GM18868 (cell line): Measurements from ENCODE around the gene PDZRN3.

Source experiments
- ATAC-seq: cut with Tn5 transposase; IDR thresholded peaks from one replicate; pipeline ENCODE4 v1.9.1; 2021; ENCODE audit warnings: mild to moderate bottlenecking, moderate library complexity; ENCODE audit not compliant: unreplicated experiment

Gene PDZRN3

GRCh38 chr3:73561494-73561893 lies 63.2 kb downstream of the PDZRN3 start:
- no peak for ATAC-seq

GRCh38 chr3:73559749-73560148 lies 65.0 kb downstream of the PDZRN3 start:
- ATAC-seq = no peak

GRCh38 chr3:73558727-73559075 lies 66.0 kb downstream of the PDZRN3 start:
- ATAC-seq = no peak

DNA sequence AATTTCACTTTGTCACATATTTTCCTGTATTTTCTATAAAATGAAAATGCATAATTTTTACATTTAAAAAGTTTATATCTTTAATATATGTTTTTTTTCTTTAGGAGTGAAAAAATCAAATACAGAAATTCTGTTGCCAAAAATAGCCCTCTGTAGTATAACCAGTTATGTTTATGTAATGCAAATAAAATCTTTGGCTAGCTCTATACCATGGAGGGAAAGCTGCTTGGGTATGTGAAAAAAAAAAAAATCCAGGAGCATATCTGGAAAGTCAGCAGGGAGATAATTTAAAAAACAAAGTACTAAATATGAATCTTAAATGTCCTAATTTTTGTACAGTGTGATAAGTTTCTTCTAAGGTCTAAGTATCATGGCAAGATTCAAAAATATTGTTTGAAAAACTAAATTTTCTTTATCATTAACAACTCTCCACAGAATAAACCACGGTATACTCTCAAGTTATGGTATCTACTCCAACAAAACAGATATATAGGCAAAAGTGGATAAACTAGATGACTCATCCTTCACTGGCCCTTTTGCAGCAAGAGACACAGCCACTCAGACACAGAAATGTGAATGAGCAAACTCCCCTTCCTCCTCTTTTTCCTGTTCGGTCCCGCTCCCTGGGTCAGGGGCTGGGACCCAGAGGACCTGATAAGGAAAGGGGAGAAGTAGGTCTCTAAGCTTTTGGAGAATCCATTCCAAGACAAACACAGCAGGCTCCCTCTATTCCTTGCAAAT lies 66.6 kb downstream of the PDZRN3 start:
- ATAC-seq = no peak

- no peak for ATAC-seq
Measured at GRCh38 chr3:73556520-73557372, 68.0 kb downstream of the PDZRN3 start.

DNA sequence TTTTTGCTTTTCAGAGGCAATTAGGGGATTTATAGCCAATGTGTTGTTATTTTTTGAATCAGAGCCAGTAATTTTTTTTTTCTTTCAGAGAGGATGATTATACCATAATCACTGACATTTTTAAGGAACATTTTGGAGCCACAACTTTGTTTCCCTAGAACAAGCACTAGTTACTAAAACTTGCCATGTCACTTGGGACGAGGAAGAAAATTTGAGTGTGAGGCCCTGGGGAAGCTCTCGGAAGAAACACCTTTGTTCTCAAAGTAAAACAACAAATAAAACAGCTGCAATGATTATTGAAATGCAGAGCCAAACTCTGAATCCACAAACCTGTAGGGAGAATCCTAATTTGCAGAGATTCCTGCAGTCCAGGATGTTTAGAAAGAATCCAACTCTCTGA lies 69.7 kb downstream of the PDZRN3 start:
- ATAC-seq = no peak

- ATAC-seq = no peak
Measured at GRCh38 chr3:73552700-73553099, 72.0 kb downstream of the PDZRN3 start.

- ATAC-seq = no peak
Measured at GRCh38 chr3:73550032-73550431, 74.7 kb downstream of the PDZRN3 start.

- no peak for ATAC-seq
Measured at GRCh38 chr3:73549051-73549600, 75.6 kb downstream of the PDZRN3 start.

GRCh38 chr3:73548436-73548835 lies 76.3 kb downstream of the PDZRN3 start:
- no peak for ATAC-seq

GRCh38 chr3:73547427-73548248 lies 77.1 kb downstream of the PDZRN3 start:
- no peak for ATAC-seq

DNA sequence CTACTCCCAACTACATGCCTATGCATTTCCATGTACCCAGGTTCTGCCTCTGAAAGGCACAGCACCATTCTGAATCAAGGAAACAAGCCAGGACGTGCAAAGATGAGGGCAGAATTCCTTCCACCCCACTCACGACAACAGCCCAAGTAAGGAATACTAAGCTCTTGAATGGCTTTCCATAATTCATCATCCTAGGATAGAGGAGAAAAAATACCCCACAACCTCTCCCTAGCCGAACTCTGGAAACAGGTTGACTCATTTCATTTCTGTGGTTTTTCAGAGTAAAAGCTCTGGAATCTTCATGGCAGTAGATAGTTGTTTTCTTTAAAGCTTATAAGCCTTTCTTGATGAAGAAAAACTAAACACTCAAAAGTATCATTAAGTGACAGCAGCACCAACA lies 77.8 kb downstream of the PDZRN3 start:
- ATAC-seq = no peak

GRCh38 chr3:73543412-73543811 lies 81.3 kb downstream of the PDZRN3 start:
- no peak for ATAC-seq

DNA sequence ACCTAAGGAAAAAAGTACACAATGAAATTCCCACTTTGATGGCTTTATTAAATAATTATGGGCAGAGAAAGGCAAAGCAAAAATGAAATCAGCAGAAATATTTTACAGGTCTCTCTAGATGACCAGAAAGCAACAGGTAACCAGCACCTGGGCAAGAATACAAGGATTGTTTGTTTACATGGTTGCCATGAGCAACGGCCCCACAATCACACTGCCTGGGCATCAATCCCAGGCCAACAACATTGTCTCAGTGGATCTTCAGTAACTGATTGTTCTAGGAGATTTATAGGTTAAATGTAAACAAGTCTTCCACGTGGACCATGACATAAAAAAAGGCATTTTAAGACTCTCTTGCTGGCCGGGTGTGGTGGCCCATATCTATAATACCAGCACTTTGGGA lies 82.6 kb downstream of the PDZRN3 start:
- no peak for ATAC-seq

DNA sequence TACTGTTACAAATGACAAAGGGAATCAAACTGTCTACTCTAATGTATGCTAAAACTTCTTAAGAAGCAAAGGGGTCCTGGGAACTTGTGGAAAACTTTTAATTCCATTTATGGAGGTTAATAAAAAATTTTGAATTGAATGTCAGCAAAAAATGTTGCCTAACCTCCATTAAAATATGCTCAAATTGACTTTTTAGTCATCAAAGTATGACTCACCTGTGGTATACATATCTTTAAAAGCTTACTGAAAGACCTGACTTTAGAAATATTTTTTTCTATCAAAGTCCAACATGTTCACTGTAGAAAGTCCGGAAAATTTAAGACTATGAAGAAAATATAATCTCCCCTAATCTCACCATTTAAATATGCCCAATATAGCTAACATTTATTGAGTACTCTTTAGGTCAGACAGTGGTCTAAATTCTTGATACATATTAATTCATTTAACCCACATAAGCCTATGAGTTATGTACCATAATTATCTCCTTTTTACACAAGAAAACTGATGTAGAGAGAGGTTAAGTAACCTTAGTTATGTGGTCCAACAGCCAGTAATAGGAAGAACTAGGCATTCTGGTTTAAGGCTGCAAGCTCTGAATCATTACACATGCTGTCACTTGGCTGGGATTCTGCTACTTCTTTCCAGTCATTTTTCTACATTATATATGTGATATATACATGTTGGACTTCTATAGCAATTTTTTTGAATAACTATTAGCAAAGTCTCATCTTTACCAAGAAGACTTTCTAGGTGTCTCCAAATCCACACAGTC lies 83.6 kb downstream of the PDZRN3 start:
- ATAC-seq = no peak

GRCh38 chr3:73538486-73538885 lies 86.3 kb downstream of the PDZRN3 start:
- no peak for ATAC-seq

GRCh38 chr3:73536952-73537351 lies 87.8 kb downstream of the PDZRN3 start:
- no peak for ATAC-seq

DNA sequence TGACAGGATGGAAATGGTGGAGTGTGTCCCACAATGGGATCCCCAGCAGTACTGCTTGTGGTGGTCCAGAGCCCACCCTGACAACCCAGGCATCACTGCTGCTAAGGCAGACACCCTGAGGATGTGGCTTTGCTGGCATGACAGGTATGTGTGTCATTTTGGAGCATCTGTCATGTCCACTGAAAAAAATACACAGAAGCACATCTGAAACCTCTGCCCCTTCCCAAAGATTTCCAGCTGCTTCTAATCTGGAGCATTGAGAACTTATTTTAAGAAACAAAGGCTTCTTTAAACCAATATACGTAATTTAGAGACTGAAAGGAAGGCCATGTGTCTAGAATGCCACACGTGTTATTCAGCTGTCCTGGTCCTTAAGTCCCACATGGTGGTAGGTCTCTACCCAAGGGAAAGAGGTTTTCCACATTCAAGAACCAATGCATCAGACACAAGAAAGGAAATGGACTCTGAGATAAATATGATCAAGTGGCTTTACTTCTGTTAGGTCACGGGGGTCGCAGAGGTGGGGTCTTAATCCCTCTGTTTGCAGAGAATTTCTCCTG lies 88.3 kb downstream of the PDZRN3 start:
- ATAC-seq = no peak

- ATAC-seq = no peak
Measured at GRCh38 chr3:73535931-73536330, 88.8 kb downstream of the PDZRN3 start.

- no peak for ATAC-seq
Measured at GRCh38 chr3:73535137-73535536, 89.6 kb downstream of the PDZRN3 start.
